H7 (cell line): Measurements from ENCODE around the gene ADCK2. TPM values are rescaled to one million over a fixed set of nuclear protein-coding genes. Genes with fewer than 3 reads are reported as not detected.
"Not testable (repeated sequence)": the region's sequence is repeated elsewhere in the genome, so short reads cannot be mapped to it uniquely, and the experiment has no call there.

Source experiments
- DNase-seq: peaks from one replicate; pipeline ENCODE4 v3.0.0; 2012
- H3K27me3 ChIP-seq: 2 replicates; pipeline ENCODE4 v1.6.0; 2011; ENCODE audit warnings: mild to moderate bottlenecking, low read length; ENCODE audit not compliant: control insufficient read depth, insufficient read depth
- H3K36me3 ChIP-seq: replicated peaks from 2 replicates; pipeline ENCODE4 v1.5.1; 2011; ENCODE audit warnings: low read length; ENCODE audit not compliant: control insufficient read depth, insufficient read depth
- H3K4me3 ChIP-seq: 2 replicates; pipeline ENCODE4 v1.5.1; 2011; ENCODE audit warnings: low read depth, mild to moderate bottlenecking, control low read depth, low read length, moderate library complexity; ENCODE audit not compliant: insufficient read depth
- total RNA-seq: library from RNA; depleted of rRNA; stranded (reverse); fragments of >200 nt; shearing (Covaris generic); gene quantifications from 2 replicates; pipeline ENCODE4 v1.2.3, GENCODE V29; 2014

ADCK2 gene
- total RNA-seq, 1 experiment from 2014 or later = 17.3 TPM

DNA sequence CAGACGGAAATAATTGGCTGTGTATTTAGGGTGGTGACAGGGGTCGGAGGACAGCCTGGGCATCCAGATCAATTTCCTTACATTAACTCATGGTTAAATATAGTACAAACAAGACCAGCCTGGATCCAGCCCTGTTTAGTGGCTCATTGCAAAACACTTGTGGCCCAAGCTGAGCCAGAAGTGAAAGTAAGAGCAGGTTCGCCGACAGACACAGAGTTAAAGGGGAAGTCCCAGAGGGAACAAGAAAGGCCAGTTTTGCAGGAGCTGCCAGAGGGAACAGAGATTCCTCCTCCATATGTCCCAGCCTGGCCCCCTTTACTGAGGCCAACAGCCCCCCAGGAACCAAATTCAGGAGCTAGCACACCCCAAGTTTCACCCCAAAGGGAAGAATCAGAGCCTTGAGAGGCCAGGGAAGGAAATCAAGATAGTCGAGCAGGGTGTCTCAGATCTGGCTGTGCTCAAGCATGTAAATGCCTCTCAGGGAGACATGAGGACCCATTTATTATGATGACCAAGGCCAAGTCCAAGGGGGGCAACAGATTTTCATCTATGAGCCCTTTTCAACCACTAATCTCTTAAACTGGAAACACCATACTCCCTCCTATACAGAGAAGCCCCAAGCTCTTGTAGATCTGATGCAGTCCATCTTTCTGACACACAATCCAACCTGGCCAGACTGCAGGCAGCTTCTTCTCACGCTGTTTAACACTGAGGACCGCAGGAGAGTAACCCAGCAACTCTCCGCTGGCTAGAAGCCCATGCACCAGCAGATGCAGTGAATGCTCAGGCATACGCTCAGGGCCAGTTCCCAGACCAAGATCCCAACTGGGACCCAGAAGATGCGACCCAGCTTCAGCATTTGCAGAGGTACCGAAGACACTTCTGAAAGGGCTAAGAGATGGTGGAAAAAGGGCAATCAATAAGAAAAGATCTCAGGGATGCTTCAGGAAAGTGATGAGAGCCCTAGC, 15.9 kb upstream of the ADCK2 start:
- no peak for DNase-seq
- Histone ChIP-seq H3K36me3 (no peaks in the 10 kb centered on the region), H3K4me3 (no peak overlapping the region)

DNA sequence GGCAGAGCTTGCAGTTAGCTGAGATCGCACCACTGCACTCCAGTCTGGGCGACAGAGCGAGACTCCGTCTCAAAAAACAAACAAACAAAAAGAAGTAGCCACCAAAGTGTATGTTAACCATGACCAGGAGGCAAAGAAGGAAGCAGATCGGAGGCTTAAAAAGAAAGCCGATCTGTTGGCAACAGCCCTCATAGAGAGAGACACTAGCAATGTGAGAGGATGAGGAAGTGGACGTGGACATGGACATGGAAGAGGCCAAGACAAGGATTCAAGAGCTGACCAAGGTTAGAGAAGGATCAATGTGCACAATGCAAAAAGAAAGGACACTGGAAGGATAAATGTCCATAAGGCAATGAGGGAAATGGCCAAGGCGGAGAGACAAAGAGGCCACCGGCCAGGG, 14.9 kb upstream of the ADCK2 start:
- H3K27me3 ChIP-seq = no peaks in the 10 kb centered on the region
- no peak for DNase-seq
- H3K4me3 ChIP-seq = no peak overlapping the region
- no peaks in the 10 kb centered on the region for H3K36me3 ChIP-seq

More for the DNA sequence above, 15.9 kb upstream of the ADCK2 start:
- no peaks in the 10 kb centered on the region for H3K27me3 ChIP-seq

DNA sequence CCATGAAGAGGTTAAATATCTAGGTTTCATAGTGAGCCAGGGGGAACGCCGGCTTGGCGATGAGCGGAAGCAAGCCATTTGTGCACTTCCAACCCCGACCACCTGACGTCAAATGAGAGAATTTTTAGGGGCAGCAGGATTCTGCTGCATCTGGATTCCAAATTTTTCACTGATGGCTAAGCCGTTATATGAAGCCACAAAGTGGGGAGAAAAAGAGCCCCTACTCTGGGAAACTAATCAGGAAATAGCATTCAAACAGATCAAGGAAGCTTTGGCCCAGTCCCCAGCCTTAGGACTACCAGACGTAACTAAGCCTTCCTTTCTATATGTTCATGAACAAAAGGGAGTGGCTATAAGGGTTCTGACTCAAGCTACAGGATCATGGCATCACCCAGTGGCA, 12.9 kb upstream of the ADCK2 start:
- H3K4me3 ChIP-seq = no peak overlapping the region
- DNase-seq = no peak
- no peaks in the 10 kb centered on the region for H3K27me3 ChIP-seq
- no peaks in the 10 kb centered on the region for H3K36me3 ChIP-seq

DNA sequence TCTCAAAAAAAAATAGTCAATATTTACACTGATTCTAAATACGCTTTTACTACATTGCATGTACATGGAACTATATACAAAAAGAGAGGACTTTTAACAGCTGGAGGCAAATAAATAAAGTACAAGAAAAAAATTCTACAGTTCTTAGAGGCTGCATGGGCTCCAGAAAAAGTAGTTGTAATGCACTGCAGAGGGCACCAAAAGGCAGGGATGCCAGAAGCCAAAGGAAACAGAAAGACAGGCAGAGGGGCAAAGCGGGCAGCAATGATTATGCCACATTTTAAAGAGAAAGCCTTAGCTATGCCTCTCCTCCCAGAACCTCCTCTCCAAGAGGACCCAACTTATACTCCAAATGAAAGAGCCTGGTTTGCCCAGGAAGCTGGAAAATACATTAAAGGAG, 11.6 kb upstream of the ADCK2 start:
- no peaks in the 10 kb centered on the region for H3K36me3 ChIP-seq
- DNase-seq = no peak
- no peak overlapping the region for H3K4me3 ChIP-seq
- no peaks in the 10 kb centered on the region for H3K27me3 ChIP-seq

DNA sequence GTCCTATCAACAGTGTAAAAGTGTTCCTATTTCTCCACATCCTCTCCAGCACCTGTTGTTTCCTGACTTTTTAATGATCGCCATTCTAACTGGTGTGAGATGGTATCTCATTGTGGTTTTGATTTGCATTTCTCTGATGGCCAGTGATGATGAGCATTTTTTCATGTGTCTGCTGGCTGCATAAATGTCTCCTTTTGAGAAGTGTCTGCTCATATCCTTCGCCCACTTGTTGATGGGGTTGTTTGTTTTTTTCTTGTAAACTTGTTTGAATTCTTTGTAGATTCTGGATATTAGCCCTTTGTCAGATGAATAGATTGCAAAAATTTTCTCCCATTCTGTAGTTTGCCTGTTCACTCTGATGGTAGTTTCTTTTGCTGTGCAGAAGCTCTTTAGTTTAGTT, 9.8 kb upstream of the ADCK2 start:
- H3K4me3 ChIP-seq, H3K36me3 ChIP-seq, DNase-seq, H3K27me3 ChIP-seq: not testable (repeated sequence)

DNA sequence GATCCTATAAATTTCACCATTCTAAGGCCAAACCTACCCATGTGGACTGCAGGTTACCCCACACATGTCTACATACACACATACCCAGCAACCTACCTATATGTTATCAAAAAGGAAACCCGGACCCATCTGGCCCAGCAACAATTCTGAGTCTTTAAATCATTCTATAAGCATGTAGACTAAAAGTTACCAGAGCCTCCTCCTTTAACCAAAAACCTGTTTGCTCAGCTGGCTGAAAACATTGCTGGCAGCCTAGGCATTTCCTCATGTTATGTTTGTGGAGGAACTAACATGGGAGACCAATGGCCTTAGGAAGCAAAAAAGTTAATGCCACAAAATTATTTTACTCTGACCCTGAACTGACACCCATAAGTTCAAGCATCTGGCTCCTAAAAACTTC, 5.3 kb upstream of the ADCK2 start:
- Histone ChIP-seq H3K27me3 (no peaks in the 10 kb centered on the region; the same call in 1 of the 2 replicates), H3K4me3 (no peak overlapping the region), H3K36me3 (no peaks in the 10 kb centered on the region)
- no peak for DNase-seq

DNA sequence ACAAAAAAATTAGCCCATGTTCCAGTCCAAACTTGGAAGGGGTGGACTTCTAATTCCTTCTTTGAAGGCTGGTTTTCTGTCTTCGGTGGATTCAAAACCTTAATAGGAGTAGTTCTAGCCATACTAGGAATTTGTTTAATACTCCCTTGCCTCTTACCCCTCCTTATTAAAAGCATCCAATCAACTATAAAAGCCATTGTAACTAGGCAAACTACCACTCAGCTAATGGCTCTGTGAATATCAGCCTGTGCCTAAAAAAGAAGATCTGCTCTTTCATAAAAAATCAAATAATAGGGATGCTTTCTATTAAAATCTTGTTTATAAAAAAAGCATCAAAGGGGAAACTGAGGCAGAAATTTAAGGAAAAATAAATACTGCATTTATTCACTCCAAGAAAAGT, 4.1 kb upstream of the ADCK2 start:
- DNase-seq = no peak
- H3K4me3 ChIP-seq = no peak overlapping the region
- H3K27me3 ChIP-seq = peaks cover 6% of the 10 kb centered on the region; the same call in 1 of the 2 replicates
- H3K36me3 ChIP-seq = no peaks in the 10 kb centered on the region

DNA sequence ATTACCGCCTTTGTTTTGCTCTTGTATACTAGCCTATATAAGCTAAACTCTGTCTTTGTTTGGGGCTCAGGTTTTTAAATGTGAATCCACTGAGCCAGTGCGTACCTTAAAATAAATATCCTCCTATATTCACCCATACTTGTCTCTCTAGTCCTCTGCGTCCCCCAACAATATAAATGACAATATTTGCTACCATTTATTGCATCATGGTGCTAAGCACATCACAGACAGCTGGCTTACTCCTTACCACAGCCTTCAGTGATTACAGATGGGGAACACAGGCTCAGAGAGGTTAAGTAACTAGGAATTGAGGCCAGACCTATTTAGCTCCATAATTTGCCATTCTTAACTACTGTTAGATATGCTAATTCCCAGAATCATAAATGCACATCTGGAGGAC, 3.4 kb upstream of the ADCK2 start:
- DNase-seq = no peak
- no peaks in the 10 kb centered on the region; the same call in 1 of the 2 replicates for H3K36me3 ChIP-seq
- H3K4me3 ChIP-seq = no peak overlapping the region
- H3K27me3 ChIP-seq = peaks cover 13% of the 10 kb centered on the region; the same call in 1 of the 2 replicates

DNA sequence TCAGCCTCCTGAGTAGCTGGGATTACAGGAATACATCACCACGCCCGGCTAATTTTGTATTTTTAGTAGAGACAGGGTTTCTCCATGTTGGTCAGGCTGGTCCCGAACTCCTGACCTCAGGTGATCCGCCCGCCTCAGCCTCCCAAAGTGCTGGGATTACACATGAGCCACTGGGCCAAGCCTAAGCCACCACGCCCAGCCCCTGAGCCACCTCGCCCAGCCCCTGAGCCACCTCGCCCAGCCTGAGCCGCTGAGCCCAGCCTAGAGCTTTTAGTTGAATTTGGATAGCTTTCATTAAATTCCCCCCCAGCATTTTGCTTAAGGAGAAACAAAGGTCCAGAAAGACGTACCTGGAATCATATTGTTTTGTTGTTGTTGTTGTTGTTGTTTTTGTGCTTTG, 2.9 kb upstream of the ADCK2 start:
- H3K36me3 ChIP-seq, DNase-seq, H3K4me3 ChIP-seq: not testable (repeated sequence)
- peaks cover 13% of the 10 kb centered on the region; the same call in 1 of the 2 replicates for H3K27me3 ChIP-seq

DNA sequence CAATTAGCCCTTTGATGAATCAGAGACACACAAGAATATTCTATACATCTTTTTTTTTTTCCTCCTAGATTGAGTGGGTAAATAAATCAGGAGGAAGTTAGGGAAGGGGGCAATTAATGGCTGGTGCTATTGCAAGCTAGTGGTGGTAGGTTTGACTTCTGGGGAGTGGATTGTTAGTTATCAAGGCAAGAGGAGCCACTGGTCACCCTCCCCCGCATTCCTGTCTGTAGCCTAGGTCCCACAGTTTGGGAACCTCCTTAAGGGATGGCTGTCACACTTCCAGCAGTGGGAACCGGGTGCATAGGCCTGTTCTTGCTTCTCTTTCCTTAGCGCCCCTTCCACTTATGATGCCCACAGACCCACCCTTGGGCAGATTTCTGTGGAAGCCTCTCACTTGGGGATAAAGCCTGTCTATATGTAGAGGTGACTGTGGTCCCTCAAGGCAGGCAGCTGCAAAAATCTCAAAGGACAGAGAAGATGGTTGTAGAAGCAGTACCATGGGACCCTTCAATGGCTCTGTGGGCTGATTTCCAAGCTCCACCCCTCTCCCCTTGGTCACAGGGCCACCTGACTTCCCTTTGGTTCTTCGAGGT, 2.3 kb upstream of the ADCK2 start:
- H3K27me3 ChIP-seq = peaks cover 13% of the 10 kb centered on the region; the same call in 1 of the 2 replicates
- H3K4me3 ChIP-seq = no peak overlapping the region
- peak; percentile 47 for DNase-seq
- H3K36me3 ChIP-seq = no peaks in the 10 kb centered on the region; the same call in 1 of the 2 replicates

DNA sequence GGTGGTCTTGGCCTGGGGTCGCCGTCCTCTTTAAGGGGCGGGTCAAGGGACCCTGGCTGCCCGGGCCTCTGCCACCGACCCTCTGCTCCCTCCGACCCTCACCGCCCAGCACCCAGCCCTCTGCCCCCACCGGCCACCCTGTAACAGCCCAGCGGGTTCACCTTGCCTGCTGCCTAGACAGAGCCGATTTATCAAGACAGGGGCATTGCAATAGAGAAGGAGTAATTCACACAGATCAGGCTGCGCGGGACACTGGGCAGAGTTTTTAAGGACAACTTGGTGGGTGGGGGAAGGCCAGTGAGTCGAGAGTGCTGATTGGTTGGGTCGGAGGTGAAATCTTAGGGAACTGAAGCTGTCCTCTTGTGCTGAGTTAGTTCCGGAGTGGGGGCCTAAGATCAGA, 779 bp upstream of the ADCK2 start:
- H3K27me3 ChIP-seq = peaks cover 13% of the 10 kb centered on the region; the same call in 1 of the 2 replicates
- H3K4me3 ChIP-seq = peak overlapping the region; percentile 22

DNA sequence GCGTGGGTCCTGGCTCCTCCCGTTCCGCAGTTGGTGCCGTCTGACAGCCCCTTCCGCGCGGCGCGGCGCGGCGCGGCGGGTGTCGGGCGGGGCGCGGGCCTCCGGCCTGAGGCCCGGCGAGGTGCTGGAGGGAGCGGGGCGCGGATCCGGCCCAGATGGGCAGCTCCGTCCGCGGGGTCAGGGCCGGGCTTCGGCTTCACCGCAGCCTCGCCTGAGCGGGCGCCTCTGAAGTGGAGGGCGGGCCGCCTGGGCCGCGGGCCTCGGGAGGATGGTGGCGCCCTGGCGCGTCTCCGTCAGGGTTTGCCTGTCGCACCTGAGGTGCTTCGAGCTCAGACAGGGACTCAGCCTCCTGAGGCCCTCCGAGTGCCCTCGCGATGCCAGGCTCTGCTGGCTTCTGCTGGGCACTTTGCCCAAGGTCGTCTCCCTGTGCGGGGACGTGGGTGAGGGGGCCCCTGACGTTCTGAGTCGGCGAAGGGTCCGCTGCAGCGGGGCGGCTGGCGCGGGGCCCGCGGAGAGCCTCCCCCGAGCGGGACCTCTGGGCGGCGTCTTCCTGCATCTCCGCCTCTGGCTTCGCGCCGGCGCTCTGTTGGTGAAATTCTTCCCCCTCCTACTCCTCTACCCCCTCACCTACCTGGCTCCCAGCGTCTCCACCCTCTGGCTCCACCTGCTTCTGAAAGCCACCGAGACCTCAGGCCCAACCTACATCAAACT, 473 bp downstream of the ADCK2 start:
- peak; percentile 90 for DNase-seq
- no peaks in the 10 kb centered on the region; the same call in none of the 2 replicates for H3K36me3 ChIP-seq
- peaks cover 13% of the 10 kb centered on the region; the same call in 1 of the 2 replicates for H3K27me3 ChIP-seq
- H3K4me3 ChIP-seq = peak overlapping the region; percentile 73

More for the DNA sequence above, 779 bp upstream of the ADCK2 start:
- DNase-seq = peak; percentile 44
- H3K36me3 ChIP-seq = no peaks in the 10 kb centered on the region; the same call in none of the 2 replicates

DNA sequence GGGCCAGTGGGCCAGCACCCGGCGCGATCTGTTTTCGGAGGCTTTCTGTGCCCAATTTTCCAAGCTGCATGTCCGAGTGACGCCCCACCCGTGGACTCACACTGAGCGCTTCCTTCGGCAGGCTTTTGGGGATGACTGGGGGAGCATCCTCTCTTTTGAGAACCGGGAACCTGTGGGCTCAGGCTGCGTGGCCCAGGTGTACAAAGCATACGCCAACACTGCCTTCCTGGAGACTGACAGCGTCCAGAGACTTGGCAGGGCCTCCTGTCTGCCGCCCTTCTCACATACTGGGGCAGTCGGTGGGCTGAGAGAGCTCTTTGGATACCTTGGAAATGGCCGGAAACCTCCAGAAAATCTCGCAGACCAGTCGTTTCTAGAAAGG, 1.0 kb downstream of the ADCK2 start:
- H3K27me3 ChIP-seq = peaks cover 13% of the 10 kb centered on the region; the same call in 1 of the 2 replicates
- H3K36me3 ChIP-seq = no peaks in the 10 kb centered on the region; the same call in none of the 2 replicates
- H3K4me3 ChIP-seq = peak overlapping the region; percentile 73
- DNase-seq = peak; percentile 46

DNA sequence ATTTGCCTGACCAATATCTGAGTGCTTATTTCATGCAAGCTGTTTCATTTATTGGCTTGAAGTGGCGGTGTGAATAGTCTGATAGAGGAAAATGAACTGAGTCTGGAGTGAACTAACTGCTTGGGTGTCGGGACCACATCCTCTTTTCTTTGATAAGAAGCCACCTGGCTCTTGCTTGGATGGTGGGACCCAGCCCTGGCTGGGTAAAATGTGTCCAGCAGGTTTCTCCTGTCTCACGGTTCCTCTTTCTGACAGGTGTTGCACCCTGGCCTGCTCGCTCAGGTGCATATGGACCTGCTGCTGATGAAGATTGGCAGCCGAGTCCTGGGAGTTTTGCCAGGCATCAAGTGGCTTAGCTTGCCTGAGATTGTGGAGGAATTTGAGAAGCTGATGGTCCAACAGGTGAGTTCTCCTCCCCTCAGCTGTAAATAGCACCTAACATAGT, 1.6 kb downstream of the ADCK2 start:
- Histone ChIP-seq H3K27me3 (peaks cover 13% of the 10 kb centered on the region; the same call in 1 of the 2 replicates), H3K36me3 (no peaks in the 10 kb centered on the region; the same call in none of the 2 replicates), H3K4me3 (no peak overlapping the region)

More for the DNA sequence above, 1.6 kb downstream of the ADCK2 start:
- no peak for DNase-seq
